ENCODE measurements around the gene KNCN.

Gene KNCN

GRCh38 chr1:46532095-46532494 is 19.4 kb downstream of the KNCN start:
- no peak for DNase-seq (ENCODE audit: extremely low read depth, low read depth)
- no peak for TF ChIP-seq CTCF (IDR thresholded peaks at IDR 0.05; ENCODE audit: low read depth, low read length, missing control alignments)
- H3K4me3 ChIP-seq (replicated peaks; ENCODE audit: low read depth, low read length) = no peak overlapping the region

GRCh38 chr1:46530791-46531409 is 20.5 kb downstream of the KNCN start:
- H3K4me3 ChIP-seq (replicated peaks; ENCODE audit: low read depth, low read length) = no peak overlapping the region
- TF ChIP-seq CTCF (IDR thresholded peaks at IDR 0.05; ENCODE audit: low read depth, low read length, missing control alignments) = peak; percentile 13
- no peak for DNase-seq (ENCODE audit: extremely low read depth, low read depth)

GRCh38 chr1:46530311-46530710 is 21.1 kb downstream of the KNCN start:
- no peak overlapping the region for H3K4me3 ChIP-seq (replicated peaks; ENCODE audit: low read depth, low read length)
- DNase-seq (ENCODE audit: extremely low read depth, low read depth) = no peak
- no peak for TF ChIP-seq CTCF (IDR thresholded peaks at IDR 0.05; ENCODE audit: low read depth, low read length, missing control alignments)

GRCh38 chr1:46529031-46529630 is 22.3 kb downstream of the KNCN start:
- H3K4me3 ChIP-seq (replicated peaks; ENCODE audit: low read depth, low read length) = no peak overlapping the region
- no peak for TF ChIP-seq CTCF (IDR thresholded peaks at IDR 0.05; ENCODE audit: low read depth, low read length, missing control alignments)
- DNase-seq (ENCODE audit: extremely low read depth, low read depth) = no peak

- TF ChIP-seq CTCF (IDR thresholded peaks at IDR 0.05; ENCODE audit: low read depth, low read length, missing control alignments) = peak; percentile 24
- no peak overlapping the region for H3K4me3 ChIP-seq (replicated peaks; ENCODE audit: low read depth, low read length)
- no peak for DNase-seq (ENCODE audit: extremely low read depth, low read depth)
These were observed 23.0 kb downstream of the KNCN start for GRCh38 chr1:46528297-46528955.

GRCh38 chr1:46527474-46528296 is 23.8 kb downstream of the KNCN start:
- peak; percentile 88 for TF ChIP-seq CTCF (IDR thresholded peaks at IDR 0.05; ENCODE audit: low read depth, low read length, missing control alignments)
- H3K4me3 ChIP-seq (replicated peaks; ENCODE audit: low read depth, low read length) = no peak overlapping the region
- DNase-seq (ENCODE audit: extremely low read depth, low read depth) = no peak

All from HFF-Myc (cell line).